ENCODE results near the gene ANKRD13A.
"Not testable (repeated sequence)": the region's sequence is repeated elsewhere in the genome, so short reads cannot be mapped to it uniquely, and the experiment has no call there.

Gene ANKRD13A

GRCh38 chr12:109982210-109982609 is 17.0 kb upstream of the ANKRD13A start:
- Histone ChIP-seq H3K27ac (no peak overlapping the region), H3K36me3 (peaks cover 100% of the 10 kb centered on the region), H3K9me3 (no peaks in the 10 kb centered on the region), H3K27me3 (no peaks in the 10 kb centered on the region), H3K4me3 (ENCODE audit: low read depth in 1 of 2, low read length in 1 of 2) (no peak overlapping the region), H3K4me1 (ENCODE audit: control insufficient read depth in 1 of 2, insufficient read depth in 1 of 2, low read depth in 1 of 2, low read length in 1 of 2) (no peaks in the 10 kb centered on the region)
- no peak for TF ChIP-seq CTCF (IDR thresholded peaks at IDR 0.05)

- Histone ChIP-seq H3K27me3 (no peaks in the 10 kb centered on the region), H3K9me3 (peaks cover 5% of the 10 kb centered on the region), H3K4me1 (ENCODE audit: control insufficient read depth in 1 of 2, insufficient read depth in 1 of 2, low read depth in 1 of 2, low read length in 1 of 2) (no peaks in the 10 kb centered on the region), H3K4me3 (ENCODE audit: low read depth in 1 of 2, low read length in 1 of 2) (no peak overlapping the region), H3K36me3 (peaks cover 100% of the 10 kb centered on the region), H3K27ac (no peak overlapping the region)
- TF ChIP-seq CTCF (IDR thresholded peaks at IDR 0.05) = no peak
Measured at GRCh38 chr12:109983432-109984142, 15.6 kb upstream of the ANKRD13A start.

- not testable (repeated sequence) for H3K9me3 ChIP-seq; H3K4me3 ChIP-seq (ENCODE audit: low read depth in 1 of 2, low read length in 1 of 2); H3K27ac ChIP-seq; H3K27me3 ChIP-seq; H3K4me1 ChIP-seq (ENCODE audit: control insufficient read depth in 1 of 2, insufficient read depth in 1 of 2, low read depth in 1 of 2, low read length in 1 of 2)
- H3K36me3 ChIP-seq = peaks cover 100% of the 10 kb centered on the region
Measured at GRCh38 chr12:109986236-109986635, 13.0 kb upstream of the ANKRD13A start.

GRCh38 chr12:109987615-109988014 is 11.6 kb upstream of the ANKRD13A start:
- H3K4me3 ChIP-seq (ENCODE audit: low read depth in 1 of 2, low read length in 1 of 2) = no peak overlapping the region
- H3K4me1 ChIP-seq (ENCODE audit: control insufficient read depth in 1 of 2, insufficient read depth in 1 of 2, low read depth in 1 of 2, low read length in 1 of 2) = peaks cover 4 to 9% of the 10 kb centered on the region in 2 experiments
- no peak for TF ChIP-seq CTCF (IDR thresholded peaks at IDR 0.05)
- H3K9me3 ChIP-seq = peaks cover 5% of the 10 kb centered on the region
- H3K27me3 ChIP-seq = no peaks in the 10 kb centered on the region
- peak overlapping the region; percentile 41 for H3K27ac ChIP-seq
- H3K36me3 ChIP-seq = peaks cover 98% of the 10 kb centered on the region

- H3K4me3 ChIP-seq (ENCODE audit: low read depth in 1 of 2, low read length in 1 of 2) = no peak overlapping the region
- H3K27me3 ChIP-seq = no peaks in the 10 kb centered on the region
- H3K4me1 ChIP-seq (ENCODE audit: control insufficient read depth in 1 of 2, insufficient read depth in 1 of 2, low read depth in 1 of 2, low read length in 1 of 2) = peaks cover 11 to 15% of the 10 kb centered on the region in 2 experiments
- no peak for TF ChIP-seq CTCF (IDR thresholded peaks at IDR 0.05)
- H3K27ac ChIP-seq = no peak overlapping the region
- peaks cover 93% of the 10 kb centered on the region for H3K36me3 ChIP-seq
- peaks cover 5% of the 10 kb centered on the region for H3K9me3 ChIP-seq
Measured at GRCh38 chr12:109988274-109988673, 11.0 kb upstream of the ANKRD13A start.

GRCh38 chr12:109988903-109989302 is 10.3 kb upstream of the ANKRD13A start:
- Histone ChIP-seq H3K36me3 (peaks cover 87% of the 10 kb centered on the region), H3K9me3 (peaks cover 5% of the 10 kb centered on the region), H3K27ac (peak overlapping the region; percentile 48), H3K4me3 (ENCODE audit: low read depth in 1 of 2, low read length in 1 of 2) (no peak overlapping the region), H3K4me1 (ENCODE audit: control insufficient read depth in 1 of 2, insufficient read depth in 1 of 2, low read depth in 1 of 2, low read length in 1 of 2) (peaks cover 17 to 22% of the 10 kb centered on the region in 2 experiments), H3K27me3 (no peaks in the 10 kb centered on the region)
- TF ChIP-seq CTCF (IDR thresholded peaks at IDR 0.05) = no peak
